ENCODE data around the gene ULBP1. TPM values are rescaled to one million over a fixed set of nuclear protein-coding genes. Genes with fewer than 3 reads are reported as not detected.
"Not testable (repeated sequence)": the region's sequence is repeated elsewhere in the genome, so short reads cannot be mapped to it uniquely, and the experiment has no call there.

ULBP1 gene
- total and polyA plus RNA-seq, 4 donors = 0.59 to 6.2 (median 1.8) TPM

DNA sequence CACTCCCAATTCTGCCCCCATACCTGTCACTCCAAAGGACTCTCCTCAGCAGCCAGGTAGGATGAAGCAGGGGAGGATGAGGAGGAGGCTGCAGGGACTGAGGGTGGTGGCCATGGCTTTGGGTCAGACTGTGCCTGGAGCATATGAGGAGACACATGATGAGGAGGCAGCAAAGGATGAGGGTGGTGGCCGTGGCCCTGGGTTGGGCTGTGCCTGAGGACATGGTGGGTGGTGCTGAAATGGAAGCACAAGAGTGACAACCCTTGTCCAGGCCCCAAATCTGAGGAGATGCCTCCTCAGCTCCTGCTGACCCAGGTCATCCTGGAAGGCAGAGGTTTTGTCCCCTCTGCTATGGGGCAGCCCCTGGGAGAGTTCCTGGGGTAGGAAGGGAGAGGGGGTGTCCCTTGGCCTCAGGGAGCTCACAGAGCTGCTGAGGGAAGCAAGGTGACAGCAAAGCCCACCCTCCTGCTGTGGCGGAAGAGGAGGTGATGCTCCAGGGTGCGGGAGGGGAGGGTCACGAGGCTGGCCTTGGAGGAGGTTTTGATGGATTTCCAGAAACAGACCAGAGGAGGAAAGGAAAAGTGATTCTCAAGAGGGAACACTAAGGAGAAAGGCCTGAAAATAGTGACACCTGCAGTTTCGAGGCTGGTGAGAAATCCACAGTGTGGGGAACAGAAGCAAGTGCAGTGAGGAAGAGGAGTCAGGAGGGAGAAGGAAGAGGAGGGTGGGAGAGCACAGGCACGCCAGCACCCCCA lies 45.4 kb upstream of the ULBP1 start:
- H3K4me3 ChIP-seq = no peak overlapping the region
- TF ChIP-seq, protein P1, sequence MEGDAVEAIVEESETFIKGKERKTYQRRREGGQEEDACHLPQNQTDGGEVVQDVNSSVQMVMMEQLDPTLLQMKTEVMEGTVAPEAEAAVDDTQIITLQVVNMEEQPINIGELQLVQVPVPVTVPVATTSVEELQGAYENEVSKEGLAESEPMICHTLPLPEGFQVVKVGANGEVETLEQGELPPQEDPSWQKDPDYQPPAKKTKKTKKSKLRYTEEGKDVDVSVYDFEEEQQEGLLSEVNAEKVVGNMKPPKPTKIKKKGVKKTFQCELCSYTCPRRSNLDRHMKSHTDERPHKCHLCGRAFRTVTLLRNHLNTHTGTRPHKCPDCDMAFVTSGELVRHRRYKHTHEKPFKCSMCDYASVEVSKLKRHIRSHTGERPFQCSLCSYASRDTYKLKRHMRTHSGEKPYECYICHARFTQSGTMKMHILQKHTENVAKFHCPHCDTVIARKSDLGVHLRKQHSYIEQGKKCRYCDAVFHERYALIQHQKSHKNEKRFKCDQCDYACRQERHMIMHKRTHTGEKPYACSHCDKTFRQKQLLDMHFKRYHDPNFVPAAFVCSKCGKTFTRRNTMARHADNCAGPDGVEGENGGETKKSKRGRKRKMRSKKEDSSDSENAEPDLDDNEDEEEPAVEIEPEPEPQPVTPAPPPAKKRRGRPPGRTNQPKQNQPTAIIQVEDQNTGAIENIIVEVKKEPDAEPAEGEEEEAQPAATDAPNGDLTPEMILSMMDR (IDR thresholded peaks at IDR 0.05; ENCODE audit: control extremely low read depth, extremely low read depth) = no peak
- peaks cover 0 to 1% (median 0%) of the 10 kb centered on the region in 4 donors for H3K9me3 ChIP-seq (ENCODE audit: control insufficient read depth in 4 of 4, insufficient read depth in 3 of 4, low read length in 3 of 4)
- DNase-seq (no peak), ATAC-seq (ENCODE audit: insufficient read depth, low FRiP score) (no peak)
- no peak overlapping the region for H3K9ac ChIP-seq (ENCODE audit: insufficient read depth in 1 of 2, low read length in 2 of 2)
- WGBS, 2 donors = 86 to 90% methylated on average over 6 of the region's 6 CpGs
- no peaks in the 10 kb centered on the region for H3K36me3 ChIP-seq (ENCODE audit: control insufficient read depth in 4 of 4, insufficient read depth in 4 of 4, low read length in 4 of 4)
- H3K27me3 ChIP-seq (ENCODE audit: control insufficient read depth in 3 of 3, insufficient read depth in 3 of 3, low read length in 2 of 3) = no peaks in the 10 kb centered on the region
- H3K4me1 ChIP-seq (ENCODE audit: control insufficient read depth in 5 of 5, insufficient read depth in 5 of 5, low read length in 5 of 5) = peaks cover 0 to 9% (median 0%) of the 10 kb centered on the region in 5 donors
- H3K27ac ChIP-seq (ENCODE audit: low read depth in 1 of 2, low read length in 1 of 2) = no peak overlapping the region

GRCh38 chr6:149919126-149919833 lies 44.5 kb upstream of the ULBP1 start:
- not testable (repeated sequence) for H3K36me3 ChIP-seq (ENCODE audit: control insufficient read depth in 4 of 4, insufficient read depth in 4 of 4, low read length in 4 of 4); H3K27ac ChIP-seq (ENCODE audit: low read depth in 1 of 2, low read length in 1 of 2); H3K4me3 ChIP-seq; H3K9ac ChIP-seq (ENCODE audit: insufficient read depth in 1 of 2, low read length in 2 of 2); H3K27me3 ChIP-seq (ENCODE audit: control insufficient read depth in 3 of 3, insufficient read depth in 3 of 3, low read length in 2 of 3); H3K4me1 ChIP-seq (ENCODE audit: control insufficient read depth in 5 of 5, insufficient read depth in 5 of 5, low read length in 5 of 5); H3K9me3 ChIP-seq (ENCODE audit: control insufficient read depth in 4 of 4, insufficient read depth in 3 of 4, low read length in 3 of 4); DNase-seq; ATAC-seq (ENCODE audit: insufficient read depth, low FRiP score)
- 83 to 85% methylated on average over 10 to 11 of the region's 11 CpGs for WGBS, 2 donors

GRCh38 chr6:149919834-149920225 lies 43.9 kb upstream of the ULBP1 start:
- TF ChIP-seq, protein P1 (IDR thresholded peaks at IDR 0.05; ENCODE audit: control extremely low read depth, extremely low read depth) = no peak
- ATAC-seq (ENCODE audit: insufficient read depth, low FRiP score) = no peak
- 89 to 96% methylated on average over 4 of the region's 4 CpGs for WGBS, 2 donors
- no peak overlapping the region for H3K27ac ChIP-seq (ENCODE audit: low read depth in 1 of 2, low read length in 1 of 2)
- peaks cover 0 to 2% (median 0%) of the 10 kb centered on the region in 4 donors for H3K9me3 ChIP-seq (ENCODE audit: control insufficient read depth in 4 of 4, insufficient read depth in 3 of 4, low read length in 3 of 4)
- no peak overlapping the region for H3K4me3 ChIP-seq
- no peaks in the 10 kb centered on the region for H3K36me3 ChIP-seq (ENCODE audit: control insufficient read depth in 4 of 4, insufficient read depth in 4 of 4, low read length in 4 of 4)
- peaks cover 0 to 10% (median 0%) of the 10 kb centered on the region in 5 donors for H3K4me1 ChIP-seq (ENCODE audit: control insufficient read depth in 5 of 5, insufficient read depth in 5 of 5, low read length in 5 of 5)
- no peak for DNase-seq
- H3K27me3 ChIP-seq (ENCODE audit: control insufficient read depth in 3 of 3, insufficient read depth in 3 of 3, low read length in 2 of 3) = peaks cover 0 to 6% (median 3%) of the 10 kb centered on the region in 3 donors
- H3K9ac ChIP-seq (ENCODE audit: insufficient read depth in 1 of 2, low read length in 2 of 2) = no peak overlapping the region

GRCh38 chr6:149921361-149921760 lies 42.4 kb upstream of the ULBP1 start:
- ATAC-seq (ENCODE audit: insufficient read depth, low FRiP score) (no peak), DNase-seq (no peak)
- H3K4me1 ChIP-seq (ENCODE audit: control insufficient read depth in 5 of 5, insufficient read depth in 5 of 5, low read length in 5 of 5) = peaks cover 0 to 18% (median 0%) of the 10 kb centered on the region in 5 donors
- TF ChIP-seq, protein P1 (IDR thresholded peaks at IDR 0.05; ENCODE audit: control extremely low read depth, extremely low read depth) = no peak
- H3K27me3 ChIP-seq (ENCODE audit: control insufficient read depth in 3 of 3, insufficient read depth in 3 of 3, low read length in 2 of 3) = peaks cover 0 to 6% (median 3%) of the 10 kb centered on the region in 3 donors
- H3K9me3 ChIP-seq (ENCODE audit: control insufficient read depth in 4 of 4, insufficient read depth in 3 of 4, low read length in 3 of 4) = peaks cover 0 to 2% (median 0%) of the 10 kb centered on the region in 4 donors
- no peaks in the 10 kb centered on the region for H3K36me3 ChIP-seq (ENCODE audit: control insufficient read depth in 4 of 4, insufficient read depth in 4 of 4, low read length in 4 of 4)
- 90 to 98% methylated on average over 6 of the region's 6 CpGs for WGBS, 2 donors
- no peak overlapping the region for H3K27ac ChIP-seq (ENCODE audit: low read depth in 1 of 2, low read length in 1 of 2)
- H3K4me3 ChIP-seq = no peak overlapping the region
- no peak overlapping the region for H3K9ac ChIP-seq (ENCODE audit: insufficient read depth in 1 of 2, low read length in 2 of 2)

DNA sequence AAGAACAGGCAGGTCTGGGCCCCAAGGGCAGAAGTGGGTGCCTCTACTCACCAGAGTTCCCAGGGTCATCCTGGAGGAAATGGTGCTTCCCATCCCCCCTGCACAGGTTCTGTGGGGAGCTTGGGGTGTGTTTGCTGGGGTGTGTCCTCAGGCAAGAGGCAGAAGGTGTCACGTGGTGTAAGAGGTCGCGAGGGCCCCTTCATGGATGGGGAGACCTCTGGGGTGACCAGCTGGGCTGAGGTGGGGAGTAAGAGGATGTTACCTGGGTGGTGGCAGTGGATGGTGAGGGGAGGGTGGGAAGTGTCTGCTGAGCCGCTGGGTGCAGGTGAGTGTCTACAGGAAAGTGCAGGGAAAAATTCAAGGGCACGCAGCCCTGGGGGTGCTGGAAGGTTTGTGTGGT lies 41.7 kb upstream of the ULBP1 start:
- ATAC-seq (ENCODE audit: insufficient read depth, low FRiP score); DNase-seq: not testable (repeated sequence)
- WGBS, 2 donors = 52 to 53% methylated on average over 5 of the region's 5 CpGs

More for the DNA sequence above, 41.7 kb upstream of the ULBP1 start:
- not testable (repeated sequence) for H3K36me3 ChIP-seq (ENCODE audit: control insufficient read depth in 4 of 4, insufficient read depth in 4 of 4, low read length in 4 of 4); H3K27ac ChIP-seq (ENCODE audit: low read depth in 1 of 2, low read length in 1 of 2); H3K9ac ChIP-seq (ENCODE audit: insufficient read depth in 1 of 2, low read length in 2 of 2); H3K4me3 ChIP-seq; H3K9me3 ChIP-seq (ENCODE audit: control insufficient read depth in 4 of 4, insufficient read depth in 3 of 4, low read length in 3 of 4); H3K27me3 ChIP-seq (ENCODE audit: control insufficient read depth in 3 of 3, insufficient read depth in 3 of 3, low read length in 2 of 3)
- peaks cover 0 to 18% (median 0%) of the 10 kb centered on the region in 5 donors for H3K4me1 ChIP-seq (ENCODE audit: control insufficient read depth in 5 of 5, insufficient read depth in 5 of 5, low read length in 5 of 5)
